ENCODE data around the gene RAB3D.
"Not testable (repeated sequence)": the region's sequence is repeated elsewhere in the genome, so short reads cannot be mapped to it uniquely, and the experiment has no call there.

RAB3D gene

GRCh38 chr19:11340099-11340467 lies 626 bp upstream of the RAB3D start:
- not testable (repeated sequence) for DNase-seq (ENCODE audit: extremely low read depth in 1 of 2, low read depth in 1 of 2)

- no peak for DNase-seq (ENCODE audit: extremely low read depth in 1 of 2, low read depth in 1 of 2)
These were observed 746 bp downstream of the RAB3D start for GRCh38 chr19:11338569-11339253.

- no peak for DNase-seq (ENCODE audit: extremely low read depth in 1 of 2, low read depth in 1 of 2)
These were observed 1.3 kb downstream of the RAB3D start for GRCh38 chr19:11338121-11338520.

- no peak for DNase-seq (ENCODE audit: extremely low read depth in 1 of 2, low read depth in 1 of 2)
These were observed 2.4 kb downstream of the RAB3D start for GRCh38 chr19:11337080-11337479.

- no peak for DNase-seq (ENCODE audit: extremely low read depth in 1 of 2, low read depth in 1 of 2)
These were observed 3.9 kb downstream of the RAB3D start for GRCh38 chr19:11335449-11336146.

GRCh38 chr19:11333838-11334237 lies 5.6 kb downstream of the RAB3D start:
- not testable (repeated sequence) for DNase-seq (ENCODE audit: extremely low read depth in 1 of 2, low read depth in 1 of 2)

- no peak for DNase-seq (ENCODE audit: extremely low read depth in 1 of 2, low read depth in 1 of 2)
These were observed 6.6 kb downstream of the RAB3D start for GRCh38 chr19:11332822-11333221.

GRCh38 chr19:11331502-11331901 lies 8.0 kb downstream of the RAB3D start:
- no peak for DNase-seq (ENCODE audit: extremely low read depth in 1 of 2, low read depth in 1 of 2)

GRCh38 chr19:11330127-11330526 lies 9.3 kb downstream of the RAB3D start:
- no peak for DNase-seq (ENCODE audit: extremely low read depth in 1 of 2, low read depth in 1 of 2)

- DNase-seq (ENCODE audit: extremely low read depth in 1 of 2, low read depth in 1 of 2) = no peak
These were observed 13.9 kb downstream of the RAB3D start for GRCh38 chr19:11325544-11325943.

- DNase-seq (ENCODE audit: extremely low read depth in 1 of 2, low read depth in 1 of 2) = no peak
These were observed 14.6 kb downstream of the RAB3D start for GRCh38 chr19:11324748-11325389.

GRCh38 chr19:11324079-11324661 lies 15.3 kb downstream of the RAB3D start:
- no peak for DNase-seq (ENCODE audit: extremely low read depth in 1 of 2, low read depth in 1 of 2)

GRCh38 chr19:11323601-11324078 lies 15.8 kb downstream of the RAB3D start:
- no peak for DNase-seq (ENCODE audit: extremely low read depth in 1 of 2, low read depth in 1 of 2)

- no peak for DNase-seq (ENCODE audit: extremely low read depth in 1 of 2, low read depth in 1 of 2)
These were observed 17.0 kb downstream of the RAB3D start for GRCh38 chr19:11322269-11323024.

- no peak for DNase-seq (ENCODE audit: extremely low read depth in 1 of 2, low read depth in 1 of 2)
These were observed 18.0 kb downstream of the RAB3D start for GRCh38 chr19:11321191-11322126.

GRCh38 chr19:11320278-11320995 lies 19.0 kb downstream of the RAB3D start:
- not testable (repeated sequence) for DNase-seq (ENCODE audit: extremely low read depth in 1 of 2, low read depth in 1 of 2)

GRCh38 chr19:11306337-11306736 lies 33.1 kb downstream of the RAB3D start:
- DNase-seq (ENCODE audit: extremely low read depth in 1 of 2, low read depth in 1 of 2) = no peak

GRCh38 chr19:11304936-11305335 lies 34.5 kb downstream of the RAB3D start:
- DNase-seq (ENCODE audit: extremely low read depth in 1 of 2, low read depth in 1 of 2) = no peak

- DNase-seq (ENCODE audit: extremely low read depth in 1 of 2, low read depth in 1 of 2) = no peak
These were observed 38.7 kb downstream of the RAB3D start for GRCh38 chr19:11300811-11301120.
